Osteoblast (primary cell): ENCODE results near the gene ILK. TPM values are rescaled to one million over a fixed set of nuclear protein-coding genes. Genes with fewer than 3 reads are reported as not detected.
A peak's percentile ranks its signal among the peaks of the same experiment; 100 is the strongest.

Experiments
- DNase-seq: peaks from one replicate; pipeline ENCODE4 v3.0.0; 2011; ENCODE audit warnings: low spot score, mixed read lengths; ENCODE audit not compliant: insufficient read length; ENCODE audit errors: missing footprints
- H2AFZ ChIP-seq: 2 replicates; pipeline ENCODE4 v1.6.0; 2011; ENCODE audit warnings: mild to moderate bottlenecking, low read length
- H3K27ac ChIP-seq: 2 replicates; pipeline ENCODE4 v1.5.1; 2011; ENCODE audit warnings: mild to moderate bottlenecking, low read depth, low read length, moderate library complexity
- H3K27me3 ChIP-seq: 2 replicates; pipeline ENCODE4 v1.6.0; 2012; ENCODE audit warnings: mild to moderate bottlenecking, control low read depth, inconsistent platforms, low read length, moderate library complexity; ENCODE audit not compliant: insufficient read depth
- H3K36me3 ChIP-seq: 2 replicates; pipeline ENCODE4 v1.5.1; 2011; ENCODE audit warnings: mild to moderate bottlenecking, low read length, control low read depth, moderate library complexity; ENCODE audit not compliant: insufficient read depth
- H3K4me1 ChIP-seq: 2 replicates; pipeline ENCODE4 v1.5.1; 2011; ENCODE audit warnings: mild to moderate bottlenecking, low read length, control low read depth, moderate library complexity; ENCODE audit not compliant: insufficient read depth
- H3K4me2 ChIP-seq: 2 replicates; pipeline ENCODE4 v1.6.0; 2011; ENCODE audit warnings: mild to moderate bottlenecking, low read length; ENCODE audit not compliant: insufficient read depth
- H3K4me3 ChIP-seq: fragments of 200-600 bp; sonication (generic); 3 replicates; pipeline ENCODE4 v1.5.1; 2012; ENCODE audit warnings: mild to moderate bottlenecking, low read length, inconsistent platforms; ENCODE audit not compliant: insufficient read depth
- H3K79me2 ChIP-seq: 2 replicates; pipeline ENCODE4 v1.6.0; 2012; ENCODE audit warnings: mild to moderate bottlenecking, low read length, control low read depth, inconsistent platforms; ENCODE audit not compliant: insufficient read depth
- H3K9me3 ChIP-seq: 2 replicates; pipeline ENCODE4 v1.5.1; 2011; ENCODE audit warnings: low read depth, low read length, control low read depth
- H4K20me1 ChIP-seq: 2 replicates; pipeline ENCODE4 v1.6.0; 2012; ENCODE audit warnings: mild to moderate bottlenecking, low read length, control low read depth; ENCODE audit not compliant: insufficient read depth
- total RNA-seq: library from RNA; depleted of rRNA; stranded (reverse); fragments of >200 nt; gene quantifications from 2 replicates; pipeline ENCODE4 v1.2.3, GENCODE V29; 2012
- TF ChIP-seq, protein P1 (sequence below): IDR thresholded peaks from 2 replicates; pipeline ENCODE4 v1.5.1; 2011; ENCODE audit warnings: mild to moderate bottlenecking, low read depth, low read length, moderate library complexity; ENCODE audit errors: extremely low read depth

The ILK gene
- total RNA-seq, 1 donor, result 176 TPM

DNA sequence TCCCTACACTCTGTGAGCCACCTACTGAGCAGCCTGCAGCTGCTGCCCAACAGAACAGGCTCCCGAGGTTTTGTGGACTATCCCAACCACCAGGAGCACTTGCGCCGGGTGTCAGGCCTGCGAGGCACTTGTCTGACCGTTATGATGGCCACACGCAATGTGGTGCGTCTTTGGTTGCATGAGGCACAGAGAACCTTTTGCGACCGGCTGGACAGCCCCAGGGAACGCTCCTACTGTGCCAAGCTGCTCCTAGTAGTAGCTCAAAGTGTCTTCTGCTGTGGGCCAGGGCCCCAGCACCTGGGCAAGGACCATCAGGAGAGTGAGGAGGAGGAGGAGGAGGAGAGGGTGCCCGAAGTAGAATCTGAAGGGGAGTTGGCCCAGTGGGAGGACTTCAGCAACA is 46.5 kb upstream of the ILK start:
- no peak for DNase-seq
- Histone ChIP-seq H3K27me3 (no peaks in the 10 kb centered on the region), H3K4me2 (no peak overlapping the region), H4K20me1 (no peaks in the 10 kb centered on the region), H3K79me2 (no peaks in the 10 kb centered on the region), H3K9me3 (no peaks in the 10 kb centered on the region), H3K36me3 (no peaks in the 10 kb centered on the region), H3K27ac (no peak overlapping the region), H3K4me3 (no peak overlapping the region), H2AFZ (no peak overlapping the region), H3K4me1 (no peaks in the 10 kb centered on the region)
- TF ChIP-seq, protein P1, sequence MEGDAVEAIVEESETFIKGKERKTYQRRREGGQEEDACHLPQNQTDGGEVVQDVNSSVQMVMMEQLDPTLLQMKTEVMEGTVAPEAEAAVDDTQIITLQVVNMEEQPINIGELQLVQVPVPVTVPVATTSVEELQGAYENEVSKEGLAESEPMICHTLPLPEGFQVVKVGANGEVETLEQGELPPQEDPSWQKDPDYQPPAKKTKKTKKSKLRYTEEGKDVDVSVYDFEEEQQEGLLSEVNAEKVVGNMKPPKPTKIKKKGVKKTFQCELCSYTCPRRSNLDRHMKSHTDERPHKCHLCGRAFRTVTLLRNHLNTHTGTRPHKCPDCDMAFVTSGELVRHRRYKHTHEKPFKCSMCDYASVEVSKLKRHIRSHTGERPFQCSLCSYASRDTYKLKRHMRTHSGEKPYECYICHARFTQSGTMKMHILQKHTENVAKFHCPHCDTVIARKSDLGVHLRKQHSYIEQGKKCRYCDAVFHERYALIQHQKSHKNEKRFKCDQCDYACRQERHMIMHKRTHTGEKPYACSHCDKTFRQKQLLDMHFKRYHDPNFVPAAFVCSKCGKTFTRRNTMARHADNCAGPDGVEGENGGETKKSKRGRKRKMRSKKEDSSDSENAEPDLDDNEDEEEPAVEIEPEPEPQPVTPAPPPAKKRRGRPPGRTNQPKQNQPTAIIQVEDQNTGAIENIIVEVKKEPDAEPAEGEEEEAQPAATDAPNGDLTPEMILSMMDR, result no peak

DNA sequence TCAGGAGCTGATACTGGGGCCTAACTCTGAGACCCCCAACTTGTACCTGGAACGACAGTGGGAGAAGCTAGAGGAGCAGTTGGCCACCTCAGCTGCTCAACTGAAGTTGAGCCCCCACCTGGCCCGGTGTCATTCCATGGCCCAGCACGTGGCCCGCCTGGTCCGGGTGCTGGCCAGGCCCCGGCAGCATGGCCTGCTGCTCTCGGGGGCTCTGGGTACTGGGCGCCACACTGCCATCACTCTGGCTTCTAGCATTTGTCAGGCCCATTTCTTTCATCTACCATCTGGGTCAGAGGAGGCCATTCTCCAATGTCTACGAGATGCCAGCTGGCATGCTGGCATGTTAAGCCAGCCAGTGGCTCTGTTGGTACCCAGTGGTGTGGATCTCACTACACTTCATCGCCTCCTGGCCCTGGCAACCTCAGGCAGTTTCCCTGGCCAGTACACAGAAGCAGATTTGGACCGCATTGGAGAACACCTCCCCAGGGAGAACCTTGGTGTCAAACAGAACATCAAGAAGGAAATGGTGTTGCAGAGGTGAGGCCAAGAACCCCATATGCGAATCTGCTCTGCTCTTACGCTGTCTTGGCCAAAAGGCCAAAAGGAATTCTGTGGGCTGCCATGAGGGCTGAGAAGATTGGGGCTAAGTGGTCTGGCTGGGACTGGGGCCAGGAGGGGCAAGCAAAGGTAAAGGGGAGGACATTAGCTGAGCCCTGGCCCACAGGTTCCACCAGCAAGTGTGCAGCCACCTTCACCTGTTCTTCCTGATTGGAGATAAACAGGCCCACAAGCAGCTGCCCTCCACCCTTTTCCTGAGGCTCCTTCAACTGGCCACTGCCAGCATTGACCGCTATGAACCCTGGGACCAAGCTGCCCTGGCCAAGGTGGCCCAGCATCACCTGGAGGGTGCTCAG is 45.6 kb upstream of the ILK start:
- no peak overlapping the region for H3K27ac ChIP-seq
- TF ChIP-seq, protein P1, result no peak
- H2AFZ ChIP-seq, result no peak overlapping the region
- no peaks in the 10 kb centered on the region for H3K79me2 ChIP-seq
- H3K36me3 ChIP-seq, result no peaks in the 10 kb centered on the region
- H3K9me3 ChIP-seq, result no peaks in the 10 kb centered on the region
- H3K4me3 ChIP-seq, result no peak overlapping the region
- no peaks in the 10 kb centered on the region for H3K27me3 ChIP-seq
- H4K20me1 ChIP-seq, result no peaks in the 10 kb centered on the region
- DNase-seq, result peak; percentile 57
- H3K4me2 ChIP-seq, result no peak overlapping the region
- no peaks in the 10 kb centered on the region for H3K4me1 ChIP-seq

DNA sequence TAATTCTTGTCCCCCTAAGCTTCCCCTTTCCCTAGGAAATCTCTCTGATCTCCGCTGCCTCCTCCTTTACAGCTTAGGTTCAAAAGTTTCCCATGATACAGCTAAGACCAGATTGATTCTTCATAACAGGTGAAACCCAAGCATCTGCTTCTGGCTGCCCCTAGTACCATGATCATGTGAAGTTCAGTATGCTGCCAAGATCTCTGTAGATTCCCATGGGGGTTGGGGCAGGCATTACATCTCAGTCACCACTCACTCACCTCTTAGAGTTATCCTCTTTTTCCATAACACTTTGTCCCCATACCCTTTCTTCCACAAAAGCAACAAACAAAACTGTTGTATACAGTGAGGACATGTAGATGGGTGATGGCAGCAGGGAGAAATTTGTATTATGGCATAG is 44.2 kb upstream of the ILK start:
- H3K79me2 ChIP-seq, result no peaks in the 10 kb centered on the region
- H3K9me3 ChIP-seq, result no peaks in the 10 kb centered on the region
- no peak overlapping the region for H3K4me2 ChIP-seq
- no peak overlapping the region for H3K4me3 ChIP-seq
- no peaks in the 10 kb centered on the region for H3K27me3 ChIP-seq
- no peak for DNase-seq
- H3K4me1 ChIP-seq, result no peaks in the 10 kb centered on the region
- TF ChIP-seq, protein P1, result no peak
- no peak overlapping the region for H3K27ac ChIP-seq
- no peak overlapping the region for H2AFZ ChIP-seq
- no peaks in the 10 kb centered on the region for H3K36me3 ChIP-seq
- no peaks in the 10 kb centered on the region for H4K20me1 ChIP-seq

- Histone ChIP-seq H3K4me3 (no peak overlapping the region), H3K4me1 (no peaks in the 10 kb centered on the region), H2AFZ (no peak overlapping the region), H3K4me2 (no peak overlapping the region), H3K36me3 (no peaks in the 10 kb centered on the region), H4K20me1 (peaks cover 3% of the 10 kb centered on the region), H3K79me2 (no peaks in the 10 kb centered on the region), H3K9me3 (no peaks in the 10 kb centered on the region), H3K27ac (no peak overlapping the region), H3K27me3 (no peaks in the 10 kb centered on the region)
- TF ChIP-seq, protein P1, result no peak
- DNase-seq, result no peak
Observed at GRCh38 chr11:6561288-6561687, 42.3 kb upstream of the ILK start.
